ENCODE measurements around the gene GSTCD.
"Not testable (repeated sequence)": the region's sequence is repeated elsewhere in the genome, so short reads cannot be mapped to it uniquely, and the experiment has no call there.

GSTCD gene

GRCh38 chr4:105708181-105709080 lies at the start of gene GSTCD, which contains the start of gene INTS12:
GSTCD (plus strand) TSS chr4:105708784; CDS start chr4:105717614, 8,830 bp downstream.
INTS12 (minus strand) TSS chr4:105708689; CDS start chr4:105700005, 8,684 bp downstream.
- DNase-seq: peak; percentile 28 to 79

GRCh38 chr4:105659190-105659589 lies 49.4 kb upstream of the GSTCD start:
- no peak for DNase-seq

GRCh38 chr4:105661028-105661427 lies 47.6 kb upstream of the GSTCD start:
- DNase-seq: no peak

GRCh38 chr4:105662935-105663675 lies 45.5 kb upstream of the GSTCD start:
- no peak for DNase-seq

- no peak for DNase-seq
Measured at GRCh38 chr4:105666693-105667092, 41.9 kb upstream of the GSTCD start.

- DNase-seq: no peak
Measured at GRCh38 chr4:105670684-105671083, 37.9 kb upstream of the GSTCD start.

- no peak for DNase-seq
Measured at GRCh38 chr4:105671301-105671700, 37.3 kb upstream of the GSTCD start.

GRCh38 chr4:105674011-105674410 lies 34.6 kb upstream of the GSTCD start:
- no peak for DNase-seq

- DNase-seq: no peak
Measured at GRCh38 chr4:105677709-105678108, 30.9 kb upstream of the GSTCD start.

GRCh38 chr4:105679186-105679585 lies 29.4 kb upstream of the GSTCD start:
- no peak for DNase-seq

- DNase-seq: no peak
Measured at GRCh38 chr4:105683038-105683437, 25.5 kb upstream of the GSTCD start.

- no peak for DNase-seq
Measured at GRCh38 chr4:105686571-105686970, 22.0 kb upstream of the GSTCD start.

GRCh38 chr4:105694812-105695211 lies 13.8 kb upstream of the GSTCD start:
- not testable (repeated sequence) for DNase-seq

GRCh38 chr4:105695832-105696231 lies 12.8 kb upstream of the GSTCD start:
- DNase-seq: not testable (repeated sequence)

GRCh38 chr4:105698607-105699006 lies 10.0 kb upstream of the GSTCD start:
- no peak for DNase-seq

- no peak for DNase-seq
Measured at GRCh38 chr4:105707782-105708180, 803 bp upstream of the GSTCD start.

GRCh38 chr4:105709081-105709450 lies 482 bp downstream of the GSTCD start:
- DNase-seq: no peak

- no peak for DNase-seq
Measured at GRCh38 chr4:105710012-105710600, 1.5 kb downstream of the GSTCD start.

- no peak for DNase-seq
Measured at GRCh38 chr4:105710678-105711077, 2.1 kb downstream of the GSTCD start.

GRCh38 chr4:105712766-105713165 lies 4.2 kb downstream of the GSTCD start:
- no peak for DNase-seq

- no peak for DNase-seq
Measured at GRCh38 chr4:105714071-105714521, 5.5 kb downstream of the GSTCD start.

- no peak for DNase-seq
Measured at GRCh38 chr4:105714932-105715331, 6.3 kb downstream of the GSTCD start.

GRCh38 chr4:105715692-105716278 lies 7.2 kb downstream of the GSTCD start:
- DNase-seq: no peak
